Fibroblast of villous mesenchyme (primary cell): ENCODE data around the gene KIF20A. TPM values are rescaled to one million over a fixed set of nuclear protein-coding genes. Genes with fewer than 3 reads are reported as not detected.
A peak's percentile ranks its signal among the peaks of the same experiment; 100 is the strongest.
"Not testable (repeated sequence)": the region's sequence is repeated elsewhere in the genome, so short reads cannot be mapped to it uniquely, and the experiment has no call there.

Experiments
- DNase-seq: peaks from one replicate; pipeline ENCODE4 v3.0.0-alpha.2; 2010; ENCODE audit warnings: low read depth
- H3K4me3 ChIP-seq: 2 replicates; pipeline ENCODE4 v1.5.1; 2011; ENCODE audit warnings: low read depth, mild to moderate bottlenecking, low read length
- CTCF ChIP-seq: IDR thresholded peaks from 2 replicates; pipeline ENCODE4 v1.5.1; 2012; ENCODE audit warnings: low read depth, mild to moderate bottlenecking, low read length; ENCODE audit not compliant: insufficient read depth
- total RNA-seq: library from RNA; depleted of rRNA; stranded (reverse); fragments of >200 nt; gene quantifications from 2 replicates; pipeline ENCODE4 v1.2.3, GENCODE V29; 2012

Gene KIF20A
- total RNA-seq, 1 donor, result 60.0 TPM

GRCh38 chr5:138141734-138142133 lies 37.2 kb upstream of the KIF20A start:
- no peak overlapping the region for H3K4me3 ChIP-seq
- DNase-seq, result no peak
- no peak for TF ChIP-seq CTCF

GRCh38 chr5:138143578-138143977 lies 35.3 kb upstream of the KIF20A start:
- DNase-seq, H3K4me3 ChIP-seq: not testable (repeated sequence)

- H3K4me3 ChIP-seq, result no peak overlapping the region
- TF ChIP-seq CTCF, result no peak
- DNase-seq, result peak; percentile 61
Observed at GRCh38 chr5:138148811-138149210, 30.1 kb upstream of the KIF20A start.

- DNase-seq, result no peak
Observed at GRCh38 chr5:138149530-138149929, 29.4 kb upstream of the KIF20A start.

GRCh38 chr5:138155977-138156376 lies 22.9 kb upstream of the KIF20A start:
- H3K4me3 ChIP-seq, DNase-seq: not testable (repeated sequence)

More at GRCh38 chr5:138149530-138149929, 29.4 kb upstream of the KIF20A start:
- H3K4me3 ChIP-seq, result no peak overlapping the region
- no peak for TF ChIP-seq CTCF

- no peak overlapping the region for H3K4me3 ChIP-seq
- TF ChIP-seq CTCF, result no peak
Observed at GRCh38 chr5:138157626-138158025, 21.3 kb upstream of the KIF20A start.

GRCh38 chr5:138159666-138160065 lies 19.2 kb upstream of the KIF20A start:
- no peak for TF ChIP-seq CTCF
- H3K4me3 ChIP-seq, result no peak overlapping the region
- no peak for DNase-seq

More at GRCh38 chr5:138157626-138158025, 21.3 kb upstream of the KIF20A start:
- DNase-seq, result peak; percentile 14

GRCh38 chr5:138160706-138161105 lies 18.2 kb upstream of the KIF20A start:
- TF ChIP-seq CTCF, result no peak
- no peak for DNase-seq
- no peak overlapping the region for H3K4me3 ChIP-seq
